ENCODE data around the gene SPEF1.

GRCh38 chr20:3808544-3808943 lies 27.3 kb upstream of the SPEF1 start:
- TF ChIP-seq EZH2 (IDR thresholded peaks at IDR 0.05; ENCODE audit: insufficient read depth, poor library complexity, severe bottlenecking) = no peak
- no peak for TF ChIP-seq EZH2phosphoT487 (IDR thresholded peaks at IDR 0.05; ENCODE audit: insufficient read depth, low read depth)

Data from GM23248 (cell line).